Spleen (tissue), 11 donors: Measurements from ENCODE around the gene CBX1. TPM values are rescaled to one million over a fixed set of nuclear protein-coding genes. Genes with fewer than 3 reads are reported as not detected.

Experiments
- DNase-seq: peaks from one replicate; pipeline ENCODE4 v3.0.0-alpha.2; 2020
- H3K27ac ChIP-seq, 8 donors: fragments of 200-600 bp; sonication (generic) in 7 of 8; 1 replicate in 4 of 8; 2 replicates in 4 of 8; pipeline versions ENCODE4 v1.5.0 to v1.8.0; 2016 to 2021; ENCODE audit warnings: inconsistent platforms in 4 of 8, mild to moderate bottlenecking in 4 of 8, moderate library complexity in 1 of 8
- H3K27me3 ChIP-seq, 7 donors: fragments of 200-600 bp; sonication (generic) in 6 of 7; replicated peaks in 1 of 7; 1 replicate in 4 of 7; 2 replicates in 3 of 7; pipeline versions ENCODE4 v1.5.0 to v1.8.0; 2016 to 2021; ENCODE audit warnings: inconsistent platforms in 3 of 7, mild to moderate bottlenecking in 1 of 7
- H3K36me3 ChIP-seq, 6 donors: fragments of 200-600 bp; sonication (generic) in 5 of 6; 1 replicate in 4 of 6; 2 replicates in 2 of 6; pipeline versions ENCODE4 v1.5.0 to v1.8.0; 2016 to 2021; ENCODE audit warnings: inconsistent platforms in 2 of 6
- H3K4me1 ChIP-seq, 6 donors: fragments of 200-600 bp; sonication (generic) in 5 of 6; 1 replicate in 3 of 6; 2 replicates in 3 of 6; pipeline versions ENCODE4 v1.5.0 to v1.8.0; 2016 to 2021; ENCODE audit warnings: inconsistent platforms in 3 of 6
- H3K4me3 ChIP-seq, 8 donors: fragments of 200-600 bp; sonication (generic) in 7 of 8; 1 replicate in 4 of 8; 2 replicates in 4 of 8; pipeline versions ENCODE4 v1.5.0 to v1.8.0; 2016 to 2021; ENCODE audit warnings: inconsistent platforms in 4 of 8, mild to moderate bottlenecking in 4 of 8, moderate library complexity in 2 of 8
- H3K9me3 ChIP-seq, 8 donors: fragments of 200-600 bp; sonication (generic) in 7 of 8; 1 replicate in 4 of 8; 2 replicates in 4 of 8; pipeline versions ENCODE4 v1.5.0 to v1.8.0; 2016 to 2021; ENCODE audit warnings: inconsistent platforms in 4 of 8
- POLR2A ChIP-seq, 3 donors: fragments of 450-650 bp; IDR thresholded peaks; one replicate each; pipeline ENCODE4 v1.5.1; 2017; ENCODE audit warnings: antibody characterized with exemption in 3 of 3, mild to moderate bottlenecking in 1 of 3
- POLR2AphosphoS5 ChIP-seq, 3 donors: sonication (generic); formaldehyde crosslinking; IDR thresholded peaks; one replicate each; pipeline ENCODE4 v1.5.1; 2017; ENCODE audit warnings: antibody characterized with exemption in 3 of 3
- WGBS, 5 donors: extraction: QIAGEN DNeasy Blood & Tissue Kit in 3 of 5; methylation state at CpG; one replicate each; pipeline versions ENCODE4 v1.1.5 to v1.1.7; 2013 to 2018; 5-methylcytosine and 5-hydroxymethylcytosine counted together
- intact Hi-C: fragments of 100-400 bp; cut with DNase I; formaldehyde crosslinking; loops from one replicate; pipeline ENCODE4 v1.15.0; 2023; ENCODE audit warnings: low total_unique reads
- polyA plus RNA-seq, 3 donors: library from polyadenylated mRNA; stranded (reverse); fragments of 200-250 nt; gene quantifications; one replicate each; pipeline ENCODE4 v1.2.1, GENCODE V29; 2013
- total RNA-seq, 7 donors: library from RNA; depleted of rRNA in 3 of 7; stranded (reverse); fragments of >200 nt in 3 of 7; fragmentation: NEBNext Ultra II Directional in 4 of 7; extraction: Animal tissue kit (Norgen Biotek cat#: 25700) in 4 of 7; gene quantifications; one replicate each; pipeline versions ENCODE4 v1.1.0 to v1.2.1, GENCODE V29; 2016 to 2021
- TF ChIP-seq, protein P1 (sequence below), 11 experiments: fragments of 200-600 bp in 7 of 11; fragments of 450-650 bp in 4 of 11; sonication (generic) in 4 of 11; IDR thresholded peaks in 8 of 11; conservative IDR thresholded peaks in 3 of 11; 1 replicate in 7 of 11; 2 replicates in 4 of 11; pipeline versions ENCODE4 v1.4.0 to v1.8.0; 2016 to 2021; ENCODE audit warnings: antibody characterized with exemption in 11 of 11, inconsistent platforms in 4 of 11, mild to moderate bottlenecking in 1 of 11
- donor health status: healthy with polysubstance abuse.
- donor health status: DM: no; HTN: no; CAD: no; lungs with moderate emphysema.
- donor health status: DM: no; HTN: no; CAD: no.
- donor health status: Bipolar disorder and iron deficiency.
- donor health status: healthy.
- donor health status: DM: no; HTN: no; CAD: no.
- donor health status: DM: yes; HTN: yes; CAD: no.

The CBX1 gene
- total and polyA plus RNA-seq, 10 donors, result 19.6 to 36.2 (median 28.6) TPM

DNA sequence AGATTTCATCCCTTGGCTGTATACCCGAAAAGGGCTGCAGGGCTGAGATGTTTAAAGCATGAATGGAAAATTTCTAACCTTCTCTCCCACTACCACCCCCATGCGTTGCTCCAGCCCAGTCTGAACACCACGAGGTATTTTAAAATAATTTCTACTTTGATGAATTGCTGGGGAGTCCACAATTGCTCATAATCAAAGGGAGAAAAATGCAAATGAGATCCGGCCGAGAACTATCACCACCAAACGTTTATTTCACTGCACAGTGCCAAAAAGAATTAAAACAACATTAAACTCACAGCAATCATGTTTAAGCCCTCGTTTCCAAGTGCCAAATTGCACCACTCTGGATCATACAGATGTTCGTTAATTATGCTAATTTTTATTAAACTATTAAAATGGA, 43.0 kb upstream of the CBX1 start:
- TF ChIP-seq POLR2A (IDR thresholded peaks at IDR 0.05) (no peak), POLR2AphosphoS5 (IDR thresholded peaks at IDR 0.05) (no peak)
- TF ChIP-seq, protein P1, sequence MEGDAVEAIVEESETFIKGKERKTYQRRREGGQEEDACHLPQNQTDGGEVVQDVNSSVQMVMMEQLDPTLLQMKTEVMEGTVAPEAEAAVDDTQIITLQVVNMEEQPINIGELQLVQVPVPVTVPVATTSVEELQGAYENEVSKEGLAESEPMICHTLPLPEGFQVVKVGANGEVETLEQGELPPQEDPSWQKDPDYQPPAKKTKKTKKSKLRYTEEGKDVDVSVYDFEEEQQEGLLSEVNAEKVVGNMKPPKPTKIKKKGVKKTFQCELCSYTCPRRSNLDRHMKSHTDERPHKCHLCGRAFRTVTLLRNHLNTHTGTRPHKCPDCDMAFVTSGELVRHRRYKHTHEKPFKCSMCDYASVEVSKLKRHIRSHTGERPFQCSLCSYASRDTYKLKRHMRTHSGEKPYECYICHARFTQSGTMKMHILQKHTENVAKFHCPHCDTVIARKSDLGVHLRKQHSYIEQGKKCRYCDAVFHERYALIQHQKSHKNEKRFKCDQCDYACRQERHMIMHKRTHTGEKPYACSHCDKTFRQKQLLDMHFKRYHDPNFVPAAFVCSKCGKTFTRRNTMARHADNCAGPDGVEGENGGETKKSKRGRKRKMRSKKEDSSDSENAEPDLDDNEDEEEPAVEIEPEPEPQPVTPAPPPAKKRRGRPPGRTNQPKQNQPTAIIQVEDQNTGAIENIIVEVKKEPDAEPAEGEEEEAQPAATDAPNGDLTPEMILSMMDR (IDR thresholded peaks at IDR 0.05 in 8 of 11, conservative IDR thresholded peaks at IDR 0.05 in 3 of 11), result no peak
- no peak for DNase-seq
- Histone ChIP-seq H3K27ac (no peak overlapping the region), H3K9me3 (no peaks in the 10 kb centered on the region), H3K4me3 (no peak overlapping the region), H3K4me1 (peaks cover 0 to 10% (median 2%) of the 10 kb centered on the region in 6 donors), H3K27me3 (peaks cover 0 to 38% (median 7%) of the 10 kb centered on the region in 7 donors), H3K36me3 (peaks cover 0 to 34% (median 0%) of the 10 kb centered on the region in 6 donors)
- intact Hi-C loops, result no loop called here
- 65 to 79% (median 68%) methylated on average over 8 of the region's 8 CpGs for WGBS, 5 donors

DNA sequence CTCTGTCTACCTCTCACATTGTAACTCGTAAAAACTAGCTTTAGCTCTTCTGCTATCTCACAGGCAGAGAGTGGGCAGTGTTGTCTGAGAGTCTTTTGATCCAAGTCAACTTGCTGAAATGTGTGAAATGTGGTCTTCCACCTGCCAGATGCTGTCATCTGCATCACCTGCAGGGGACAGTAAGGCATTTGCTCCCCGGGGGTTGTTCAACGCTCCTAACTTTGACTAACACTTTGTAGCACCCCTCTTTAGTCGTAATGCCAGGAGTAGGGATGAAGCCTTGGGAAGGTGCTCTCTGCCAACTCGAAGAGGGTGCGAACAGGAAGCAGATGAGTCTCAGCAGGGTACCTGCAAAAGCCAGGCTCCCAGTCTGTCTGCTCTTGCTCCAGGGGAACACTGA, 42.4 kb upstream of the CBX1 start:
- 62 to 76% (median 66%) methylated on average over 6 of the region's 6 CpGs for WGBS, 5 donors
- peaks cover 0 to 28% (median 0%) of the 10 kb centered on the region in 6 donors for H3K36me3 ChIP-seq
- peaks cover 0 to 10% (median 2%) of the 10 kb centered on the region in 6 donors for H3K4me1 ChIP-seq
- no peaks in the 10 kb centered on the region for H3K9me3 ChIP-seq
- H3K27ac ChIP-seq, result no peak overlapping the region
- peaks cover 0 to 32% (median 1%) of the 10 kb centered on the region in 7 donors for H3K27me3 ChIP-seq
- intact Hi-C loops, result no loop called here
- H3K4me3 ChIP-seq, result no peak overlapping the region
- DNase-seq, result no peak
- TF ChIP-seq, protein P1 (IDR thresholded peaks at IDR 0.05 in 8 of 11, conservative IDR thresholded peaks at IDR 0.05 in 3 of 11), result no peak
- TF ChIP-seq POLR2AphosphoS5 (IDR thresholded peaks at IDR 0.05) (no peak), POLR2A (IDR thresholded peaks at IDR 0.05) (no peak)

DNA sequence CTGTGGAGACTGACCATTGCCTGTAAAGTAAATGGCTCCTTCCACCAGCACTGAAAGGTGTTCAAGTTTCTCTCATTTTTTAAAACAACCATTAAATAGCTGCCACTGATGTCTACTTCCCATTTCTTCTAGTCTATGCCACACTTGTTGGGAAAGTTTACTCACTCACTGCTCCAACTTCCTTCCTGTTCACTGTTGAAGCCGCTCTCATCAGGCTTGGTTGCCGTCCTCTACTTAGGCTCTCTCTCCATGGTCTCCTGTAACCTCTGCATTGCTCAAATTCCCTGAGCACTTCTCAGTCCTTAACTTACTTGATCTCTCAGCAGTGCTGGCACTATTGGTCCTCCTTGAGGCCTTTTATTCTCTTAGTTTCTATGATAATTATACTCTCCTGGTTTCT, 38.7 kb upstream of the CBX1 start:
- H3K27ac ChIP-seq, result peak overlapping the region in 1 of 8 donors; percentile 30
- no peaks in the 10 kb centered on the region for H3K9me3 ChIP-seq
- WGBS, 5 donors, result 19 to 34% (median 22%) methylated on average over 2 of the region's 2 CpGs
- intact Hi-C loops, result no loop called here
- H3K36me3 ChIP-seq, result peaks cover 0 to 19% (median 0%) of the 10 kb centered on the region in 6 donors
- H3K4me1 ChIP-seq, result peaks cover 0 to 10% (median 2%) of the 10 kb centered on the region in 6 donors
- TF ChIP-seq POLR2AphosphoS5 (IDR thresholded peaks at IDR 0.05) (no peak), POLR2A (IDR thresholded peaks at IDR 0.05) (no peak)
- TF ChIP-seq, protein P1 (IDR thresholded peaks at IDR 0.05 in 8 of 11, conservative IDR thresholded peaks at IDR 0.05 in 3 of 11), result no peak
- DNase-seq, result no peak
- H3K27me3 ChIP-seq, result peaks cover 0 to 17% (median 0%) of the 10 kb centered on the region in 7 donors
- no peak overlapping the region for H3K4me3 ChIP-seq

DNA sequence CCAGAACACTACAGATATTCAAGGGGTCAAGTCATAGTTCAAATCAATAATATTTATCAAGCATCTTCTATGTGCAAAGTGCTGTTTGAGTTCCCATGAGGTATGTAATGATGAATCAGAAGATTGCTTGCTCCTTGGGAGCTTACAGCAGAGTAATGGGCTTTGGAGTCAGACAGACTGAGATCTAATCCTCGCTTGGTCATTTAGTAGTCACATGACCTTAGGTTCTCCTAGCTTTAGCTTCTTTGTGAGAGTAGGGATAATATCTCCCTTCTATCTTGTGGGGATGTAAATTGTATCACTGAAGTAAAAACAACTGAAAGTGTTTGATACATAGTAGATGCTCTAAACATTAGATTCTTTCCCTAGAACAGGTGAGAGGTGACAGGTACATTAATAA, 36.4 kb upstream of the CBX1 start:
- intact Hi-C loops, result no loop called here

More for the DNA sequence above, 36.4 kb upstream of the CBX1 start:
- H3K9me3 ChIP-seq, result no peaks in the 10 kb centered on the region
- peaks cover 0 to 10% (median 2%) of the 10 kb centered on the region in 6 donors for H3K4me1 ChIP-seq
- H3K36me3 ChIP-seq, result peaks cover 0 to 13% (median 0%) of the 10 kb centered on the region in 6 donors
- WGBS, 5 donors, result 81 to 87% (median 82%) methylated on average over 1 of the region's 1 CpG
- TF ChIP-seq, protein P1 (IDR thresholded peaks at IDR 0.05 in 8 of 11, conservative IDR thresholded peaks at IDR 0.05 in 3 of 11), result no peak
- TF ChIP-seq POLR2AphosphoS5 (IDR thresholded peaks at IDR 0.05) (no peak), POLR2A (IDR thresholded peaks at IDR 0.05) (no peak)
- H3K4me3 ChIP-seq, result no peak overlapping the region
- no peaks in the 10 kb centered on the region for H3K27me3 ChIP-seq
- no peak overlapping the region for H3K27ac ChIP-seq
- DNase-seq, result no peak
